Erythroblast (primary cell): ENCODE data around the gene SH2D7.

ENCODE experiments used
- GATA1 ChIP-seq: IDR thresholded peaks from 2 replicates; pipeline ENCODE4 v1.6.1; 2011; ENCODE audit warnings: low read depth, mild to moderate bottlenecking, control low read depth, low read length, moderate library complexity
- POLR2A ChIP-seq: IDR thresholded peaks from 2 replicates; pipeline ENCODE4 v1.6.1; 2011; ENCODE audit warnings: mild to moderate bottlenecking, low read length

DNA sequence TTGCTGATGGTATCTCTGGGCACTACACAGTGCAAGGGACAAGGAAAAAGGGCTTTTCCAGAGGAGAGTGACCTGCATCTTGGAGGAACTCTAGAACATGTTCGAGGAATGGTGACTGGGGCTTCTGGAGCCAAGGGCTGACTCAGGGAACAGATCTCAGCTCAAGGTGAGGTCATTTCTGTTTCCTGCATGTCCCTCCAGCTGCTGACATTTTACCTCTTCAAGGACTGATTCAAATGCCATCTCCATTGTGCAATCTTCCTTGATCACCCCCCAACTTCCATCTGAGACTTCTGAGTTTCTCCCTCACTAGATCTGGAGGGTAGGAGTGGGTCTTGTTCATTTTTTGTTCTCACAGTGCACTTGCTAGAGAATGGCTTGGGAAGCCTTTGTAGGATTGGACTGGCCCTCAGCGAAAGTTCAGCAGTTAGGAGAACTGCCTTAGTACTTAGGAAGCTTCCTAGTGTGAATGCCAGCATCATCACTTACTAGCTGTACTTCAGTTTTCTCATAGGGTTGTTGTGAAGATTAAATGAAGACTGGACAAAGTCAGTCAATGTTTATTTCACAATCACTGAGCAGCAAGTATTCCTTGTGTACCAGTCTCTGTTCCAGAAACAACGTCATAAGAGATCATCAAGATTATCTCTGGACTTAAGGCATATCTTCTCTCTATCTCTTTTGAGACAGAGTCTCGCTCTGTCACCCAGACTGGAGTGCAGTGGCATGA is 54.2 kb downstream of the SH2D7 start:
- no peak for TF ChIP-seq POLR2A
- no peak for TF ChIP-seq GATA1
